ENCODE results near the gene RBP2.

DNA sequence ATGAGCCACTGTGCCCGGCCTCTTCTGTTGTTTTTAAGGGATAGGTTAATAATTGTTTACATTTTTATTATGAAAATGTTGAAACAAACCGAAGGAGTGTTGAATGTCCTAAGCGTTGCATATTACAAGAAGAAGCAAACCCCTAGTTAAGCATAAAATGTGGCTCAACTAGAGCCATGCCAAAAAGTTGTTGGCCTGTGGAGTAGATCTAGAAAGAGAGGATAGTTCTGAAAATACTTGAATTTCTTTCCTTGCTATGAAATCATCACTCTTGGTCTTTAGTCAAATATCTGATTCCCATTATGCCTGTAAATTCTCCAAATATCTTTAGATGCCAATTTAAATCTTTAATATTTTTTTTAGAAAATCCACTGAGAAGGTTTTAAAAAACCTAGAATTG, 12.8 kb downstream of the RBP2 start:
- TF ChIP-seq, protein P1, sequence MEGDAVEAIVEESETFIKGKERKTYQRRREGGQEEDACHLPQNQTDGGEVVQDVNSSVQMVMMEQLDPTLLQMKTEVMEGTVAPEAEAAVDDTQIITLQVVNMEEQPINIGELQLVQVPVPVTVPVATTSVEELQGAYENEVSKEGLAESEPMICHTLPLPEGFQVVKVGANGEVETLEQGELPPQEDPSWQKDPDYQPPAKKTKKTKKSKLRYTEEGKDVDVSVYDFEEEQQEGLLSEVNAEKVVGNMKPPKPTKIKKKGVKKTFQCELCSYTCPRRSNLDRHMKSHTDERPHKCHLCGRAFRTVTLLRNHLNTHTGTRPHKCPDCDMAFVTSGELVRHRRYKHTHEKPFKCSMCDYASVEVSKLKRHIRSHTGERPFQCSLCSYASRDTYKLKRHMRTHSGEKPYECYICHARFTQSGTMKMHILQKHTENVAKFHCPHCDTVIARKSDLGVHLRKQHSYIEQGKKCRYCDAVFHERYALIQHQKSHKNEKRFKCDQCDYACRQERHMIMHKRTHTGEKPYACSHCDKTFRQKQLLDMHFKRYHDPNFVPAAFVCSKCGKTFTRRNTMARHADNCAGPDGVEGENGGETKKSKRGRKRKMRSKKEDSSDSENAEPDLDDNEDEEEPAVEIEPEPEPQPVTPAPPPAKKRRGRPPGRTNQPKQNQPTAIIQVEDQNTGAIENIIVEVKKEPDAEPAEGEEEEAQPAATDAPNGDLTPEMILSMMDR (IDR thresholded peaks at IDR 0.05) = no peak
- TF ChIP-seq MAFK (IDR thresholded peaks at IDR 0.05; ENCODE audit: partially characterized antibody) (no peak), POLR2A (IDR thresholded peaks at IDR 0.05; ENCODE audit: low read length) (no peak), EP300 (IDR thresholded peaks at IDR 0.05) (no peak), KDM1A (IDR thresholded peaks at IDR 0.05; ENCODE audit: low read depth) (no peak), ZSCAN20 (CRISPR knock-in tag; IDR thresholded peaks at IDR 0.05) (no peak), RFX5 (IDR thresholded peaks at IDR 0.05) (no peak), PHF8 (IDR thresholded peaks at IDR 0.05; ENCODE audit: borderline replicate concordance, low read depth) (no peak), RAD21 (conservative IDR thresholded peaks at IDR 0.05 in 1 of 2, IDR thresholded peaks at IDR 0.05 in 1 of 2) (no peak)
- TF ChIP-seq, protein P2, sequence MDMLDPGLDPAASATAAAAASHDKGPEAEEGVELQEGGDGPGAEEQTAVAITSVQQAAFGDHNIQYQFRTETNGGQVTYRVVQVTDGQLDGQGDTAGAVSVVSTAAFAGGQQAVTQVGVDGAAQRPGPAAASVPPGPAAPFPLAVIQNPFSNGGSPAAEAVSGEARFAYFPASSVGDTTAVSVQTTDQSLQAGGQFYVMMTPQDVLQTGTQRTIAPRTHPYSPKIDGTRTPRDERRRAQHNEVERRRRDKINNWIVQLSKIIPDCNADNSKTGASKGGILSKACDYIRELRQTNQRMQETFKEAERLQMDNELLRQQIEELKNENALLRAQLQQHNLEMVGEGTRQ (IDR thresholded peaks at IDR 0.05) = no peak
- TF ChIP-seq, protein P3, sequence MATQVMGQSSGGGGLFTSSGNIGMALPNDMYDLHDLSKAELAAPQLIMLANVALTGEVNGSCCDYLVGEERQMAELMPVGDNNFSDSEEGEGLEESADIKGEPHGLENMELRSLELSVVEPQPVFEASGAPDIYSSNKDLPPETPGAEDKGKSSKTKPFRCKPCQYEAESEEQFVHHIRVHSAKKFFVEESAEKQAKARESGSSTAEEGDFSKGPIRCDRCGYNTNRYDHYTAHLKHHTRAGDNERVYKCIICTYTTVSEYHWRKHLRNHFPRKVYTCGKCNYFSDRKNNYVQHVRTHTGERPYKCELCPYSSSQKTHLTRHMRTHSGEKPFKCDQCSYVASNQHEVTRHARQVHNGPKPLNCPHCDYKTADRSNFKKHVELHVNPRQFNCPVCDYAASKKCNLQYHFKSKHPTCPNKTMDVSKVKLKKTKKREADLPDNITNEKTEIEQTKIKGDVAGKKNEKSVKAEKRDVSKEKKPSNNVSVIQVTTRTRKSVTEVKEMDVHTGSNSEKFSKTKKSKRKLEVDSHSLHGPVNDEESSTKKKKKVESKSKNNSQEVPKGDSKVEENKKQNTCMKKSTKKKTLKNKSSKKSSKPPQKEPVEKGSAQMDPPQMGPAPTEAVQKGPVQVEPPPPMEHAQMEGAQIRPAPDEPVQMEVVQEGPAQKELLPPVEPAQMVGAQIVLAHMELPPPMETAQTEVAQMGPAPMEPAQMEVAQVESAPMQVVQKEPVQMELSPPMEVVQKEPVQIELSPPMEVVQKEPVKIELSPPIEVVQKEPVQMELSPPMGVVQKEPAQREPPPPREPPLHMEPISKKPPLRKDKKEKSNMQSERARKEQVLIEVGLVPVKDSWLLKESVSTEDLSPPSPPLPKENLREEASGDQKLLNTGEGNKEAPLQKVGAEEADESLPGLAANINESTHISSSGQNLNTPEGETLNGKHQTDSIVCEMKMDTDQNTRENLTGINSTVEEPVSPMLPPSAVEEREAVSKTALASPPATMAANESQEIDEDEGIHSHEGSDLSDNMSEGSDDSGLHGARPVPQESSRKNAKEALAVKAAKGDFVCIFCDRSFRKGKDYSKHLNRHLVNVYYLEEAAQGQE (IDR thresholded peaks at IDR 0.05) = no peak
- TF ChIP-seq, protein P4, sequence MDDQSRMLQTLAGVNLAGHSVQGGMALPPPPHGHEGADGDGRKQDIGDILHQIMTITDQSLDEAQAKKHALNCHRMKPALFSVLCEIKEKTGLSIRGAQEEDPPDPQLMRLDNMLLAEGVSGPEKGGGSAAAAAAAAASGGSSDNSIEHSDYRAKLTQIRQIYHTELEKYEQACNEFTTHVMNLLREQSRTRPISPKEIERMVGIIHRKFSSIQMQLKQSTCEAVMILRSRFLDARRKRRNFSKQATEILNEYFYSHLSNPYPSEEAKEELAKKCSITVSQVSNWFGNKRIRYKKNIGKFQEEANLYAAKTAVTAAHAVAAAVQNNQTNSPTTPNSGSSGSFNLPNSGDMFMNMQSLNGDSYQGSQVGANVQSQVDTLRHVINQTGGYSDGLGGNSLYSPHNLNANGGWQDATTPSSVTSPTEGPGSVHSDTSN (IDR thresholded peaks at IDR 0.05) = no peak
- TF ChIP-seq, protein P5, sequence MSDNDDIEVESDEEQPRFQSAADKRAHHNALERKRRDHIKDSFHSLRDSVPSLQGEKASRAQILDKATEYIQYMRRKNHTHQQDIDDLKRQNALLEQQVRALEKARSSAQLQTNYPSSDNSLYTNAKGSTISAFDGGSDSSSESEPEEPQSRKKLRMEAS (IDR thresholded peaks at IDR 0.05) = no peak
